Measurements from ENCODE around the gene TCF7.
"Not testable (repeated sequence)": the region's sequence is repeated elsewhere in the genome, so short reads cannot be mapped to it uniquely, and the experiment has no call there.

Gene TCF7

GRCh38 chr5:134142806-134143205 lies 28.3 kb downstream of the TCF7 start:
- no peak for DNase-seq (ENCODE audit: low read depth in 2 of 3, low spot score in 2 of 3)

- DNase-seq (ENCODE audit: low read depth in 2 of 3, low spot score in 2 of 3), result no peak
Observed at GRCh38 chr5:134143431-134143830, 28.9 kb downstream of the TCF7 start.

DNA sequence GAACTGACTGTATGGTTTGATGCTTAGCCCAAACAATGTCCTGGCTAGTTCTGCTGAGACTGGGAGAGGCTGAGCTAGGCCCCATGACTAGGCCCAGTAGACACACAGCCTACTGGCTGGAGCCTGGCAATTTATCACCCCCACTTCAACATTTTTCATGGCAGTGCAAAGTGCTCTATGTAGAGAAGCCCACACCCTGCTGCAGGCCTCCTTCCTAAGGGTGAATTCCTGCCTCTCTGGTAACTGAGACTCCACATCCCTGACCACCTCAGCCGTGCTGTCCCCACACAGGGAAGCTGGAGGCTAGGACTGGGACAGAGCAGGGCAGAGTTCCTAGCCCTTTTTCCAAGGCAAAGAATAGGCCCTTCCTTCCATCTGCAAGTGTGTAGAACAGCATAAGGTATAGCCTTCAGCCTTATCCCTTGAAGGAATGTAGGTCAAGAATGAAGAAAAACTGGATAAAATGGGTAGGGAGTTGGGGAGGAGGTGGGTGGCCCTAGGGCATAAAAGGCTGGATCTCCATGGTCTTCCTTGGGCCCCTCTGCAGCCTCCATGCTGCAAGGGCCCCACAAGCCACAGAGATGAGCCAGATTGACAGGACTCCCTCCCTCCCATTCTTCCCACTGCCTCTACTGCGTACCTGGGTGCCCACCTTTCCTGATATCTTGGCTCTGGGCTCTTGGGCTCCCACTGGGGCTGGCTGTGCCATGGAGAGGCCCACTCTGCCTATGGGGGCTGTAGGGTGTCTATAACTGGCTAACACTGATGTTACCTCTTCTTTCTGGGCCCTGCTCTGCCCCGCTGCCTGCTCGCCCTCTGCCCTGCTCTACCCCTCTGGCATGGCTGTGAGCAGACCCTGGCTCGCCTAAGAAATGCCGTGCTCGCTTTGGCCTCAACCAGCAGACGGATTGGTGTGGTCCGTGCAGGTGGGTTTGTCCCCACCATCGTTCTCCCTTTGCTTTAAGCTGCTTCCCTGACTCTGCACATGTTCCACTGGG lies 29.8 kb downstream of the TCF7 start:
- no peak for DNase-seq (ENCODE audit: low read depth in 2 of 3, low spot score in 2 of 3)

GRCh38 chr5:134145041-134145757 lies 30.7 kb downstream of the TCF7 start:
- DNase-seq (ENCODE audit: low read depth in 2 of 3, low spot score in 2 of 3), result no peak

GRCh38 chr5:134145779-134146581 lies 31.5 kb downstream of the TCF7 start:
- peak in 2 of 3 experiments; percentile 57 to 82 for DNase-seq (ENCODE audit: low read depth in 2 of 3, low spot score in 2 of 3)

DNA sequence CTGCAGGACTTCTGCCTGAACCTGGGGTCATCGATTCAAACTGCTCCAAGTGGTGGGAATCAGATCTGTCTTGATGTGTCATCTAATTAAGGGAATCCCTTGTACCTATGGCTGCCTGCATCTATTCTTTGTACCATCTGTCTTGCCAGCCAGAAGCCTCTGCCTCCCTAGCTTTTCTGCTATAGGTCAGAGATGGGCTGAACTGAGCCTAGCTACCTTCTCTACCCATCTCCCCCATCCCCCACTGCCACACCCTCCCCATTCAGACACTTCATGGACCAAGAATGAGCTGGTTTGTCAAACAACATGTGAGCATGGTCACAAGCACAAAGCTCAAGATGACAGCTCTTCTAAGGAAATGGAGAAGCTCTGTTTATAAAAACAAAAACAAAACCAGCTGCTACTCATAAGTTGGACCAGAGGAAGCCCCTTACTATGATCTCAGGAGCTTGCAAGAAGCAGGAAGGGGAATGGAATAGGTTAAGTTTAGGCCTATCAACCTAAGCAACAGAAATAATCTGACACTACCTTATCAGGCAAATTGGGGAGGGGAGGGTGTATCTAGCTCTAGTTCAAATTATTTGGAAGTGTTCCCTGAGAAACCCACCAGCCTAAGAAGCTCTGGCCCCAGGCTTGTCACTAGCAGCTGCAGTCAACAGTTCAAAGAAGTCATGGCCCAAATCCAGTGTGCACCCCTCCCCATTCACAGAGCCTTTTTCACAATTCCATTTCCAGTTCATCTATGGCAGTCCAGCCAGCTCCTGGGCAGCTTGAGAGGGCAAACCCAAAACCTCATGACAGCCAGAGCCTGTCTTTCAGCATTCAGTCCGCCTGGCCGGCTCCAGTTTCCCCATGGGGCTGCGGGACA lies 32.4 kb downstream of the TCF7 start:
- no peak for DNase-seq (ENCODE audit: low read depth in 2 of 3, low spot score in 2 of 3)

- DNase-seq (ENCODE audit: low read depth in 2 of 3, low spot score in 2 of 3), result no peak
Observed at GRCh38 chr5:134148316-134148715, 33.8 kb downstream of the TCF7 start.

GRCh38 chr5:134148986-134149539 lies 34.6 kb downstream of the TCF7 start:
- DNase-seq (ENCODE audit: low read depth in 2 of 3, low spot score in 2 of 3), result no peak

- no peak for DNase-seq (ENCODE audit: low read depth in 2 of 3, low spot score in 2 of 3)
Observed at GRCh38 chr5:134149571-134150303, 35.3 kb downstream of the TCF7 start.

GRCh38 chr5:134151723-134152122 lies 37.2 kb downstream of the TCF7 start:
- no peak for DNase-seq (ENCODE audit: low read depth in 2 of 3, low spot score in 2 of 3)

- DNase-seq (ENCODE audit: low read depth in 2 of 3, low spot score in 2 of 3), result not testable (repeated sequence)
Observed at GRCh38 chr5:134152173-134152832, 37.8 kb downstream of the TCF7 start.

DNA sequence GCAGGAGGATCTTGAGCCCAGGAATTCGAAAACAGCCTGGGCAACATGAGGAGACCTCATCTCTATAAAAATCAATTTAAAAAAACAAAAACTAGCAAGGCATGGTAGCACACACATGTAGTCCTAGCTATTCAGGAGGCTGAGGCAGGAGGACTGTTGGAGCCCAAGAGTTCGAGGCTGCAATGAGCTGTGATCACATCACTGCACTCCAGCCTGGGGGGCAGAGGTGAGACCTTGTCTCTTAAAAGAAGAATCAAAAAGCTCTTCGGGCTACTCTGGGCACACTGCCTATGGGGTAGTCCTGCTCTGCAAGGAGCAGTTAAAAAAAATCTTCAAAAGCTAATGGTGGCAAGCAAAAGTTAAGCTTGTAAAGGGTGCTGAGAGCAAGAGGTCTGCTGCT lies 38.8 kb downstream of the TCF7 start:
- no peak for DNase-seq (ENCODE audit: low read depth in 2 of 3, low spot score in 2 of 3)

DNA sequence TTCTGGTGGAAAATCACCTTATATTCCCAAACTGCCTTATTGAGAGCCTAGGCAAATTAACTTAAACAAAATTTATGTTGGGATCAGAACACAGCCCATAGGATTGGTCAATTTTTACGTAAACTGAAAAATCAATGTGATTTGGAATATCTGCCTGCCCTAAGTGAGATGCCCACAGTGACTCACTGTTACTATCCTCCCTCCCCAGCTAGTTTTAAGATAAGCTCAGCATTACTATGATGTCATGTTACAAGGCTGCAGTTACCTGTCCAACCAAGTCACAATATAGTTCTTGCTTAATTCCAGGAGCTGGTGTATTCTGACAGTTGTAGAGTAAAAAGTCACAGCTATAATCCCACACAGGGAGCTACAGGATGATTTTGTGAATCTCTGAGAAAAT lies 39.2 kb downstream of the TCF7 start:
- DNase-seq (ENCODE audit: low read depth in 2 of 3, low spot score in 2 of 3), result no peak

- no peak for DNase-seq (ENCODE audit: low read depth in 2 of 3, low spot score in 2 of 3)
Observed at GRCh38 chr5:134161513-134162395, 47.3 kb downstream of the TCF7 start.

- DNase-seq (ENCODE audit: low read depth in 2 of 3, low spot score in 2 of 3), result no peak
Observed at GRCh38 chr5:134162592-134162991, 48.1 kb downstream of the TCF7 start.

DNA sequence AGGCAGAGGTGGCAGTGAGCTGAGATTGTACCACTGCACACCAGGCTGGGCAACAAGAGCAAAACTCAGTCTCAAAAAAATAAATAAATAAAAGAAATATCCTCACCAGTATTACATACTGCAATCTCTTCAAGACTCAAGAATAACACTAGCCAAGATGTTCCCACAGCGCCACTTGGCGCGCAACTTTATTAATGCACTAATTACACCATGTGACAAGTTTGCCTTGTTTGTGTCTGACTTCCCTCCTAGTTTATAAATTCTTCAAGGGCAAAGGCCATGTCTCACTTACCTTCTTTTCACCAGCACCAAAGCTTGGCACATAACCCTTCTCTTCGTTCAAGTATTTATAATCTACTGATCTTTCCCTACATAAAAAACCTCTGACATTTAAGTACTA lies 57.5 kb downstream of the TCF7 start:
- no peak for DNase-seq (ENCODE audit: low read depth in 2 of 3, low spot score in 2 of 3)

DNA sequence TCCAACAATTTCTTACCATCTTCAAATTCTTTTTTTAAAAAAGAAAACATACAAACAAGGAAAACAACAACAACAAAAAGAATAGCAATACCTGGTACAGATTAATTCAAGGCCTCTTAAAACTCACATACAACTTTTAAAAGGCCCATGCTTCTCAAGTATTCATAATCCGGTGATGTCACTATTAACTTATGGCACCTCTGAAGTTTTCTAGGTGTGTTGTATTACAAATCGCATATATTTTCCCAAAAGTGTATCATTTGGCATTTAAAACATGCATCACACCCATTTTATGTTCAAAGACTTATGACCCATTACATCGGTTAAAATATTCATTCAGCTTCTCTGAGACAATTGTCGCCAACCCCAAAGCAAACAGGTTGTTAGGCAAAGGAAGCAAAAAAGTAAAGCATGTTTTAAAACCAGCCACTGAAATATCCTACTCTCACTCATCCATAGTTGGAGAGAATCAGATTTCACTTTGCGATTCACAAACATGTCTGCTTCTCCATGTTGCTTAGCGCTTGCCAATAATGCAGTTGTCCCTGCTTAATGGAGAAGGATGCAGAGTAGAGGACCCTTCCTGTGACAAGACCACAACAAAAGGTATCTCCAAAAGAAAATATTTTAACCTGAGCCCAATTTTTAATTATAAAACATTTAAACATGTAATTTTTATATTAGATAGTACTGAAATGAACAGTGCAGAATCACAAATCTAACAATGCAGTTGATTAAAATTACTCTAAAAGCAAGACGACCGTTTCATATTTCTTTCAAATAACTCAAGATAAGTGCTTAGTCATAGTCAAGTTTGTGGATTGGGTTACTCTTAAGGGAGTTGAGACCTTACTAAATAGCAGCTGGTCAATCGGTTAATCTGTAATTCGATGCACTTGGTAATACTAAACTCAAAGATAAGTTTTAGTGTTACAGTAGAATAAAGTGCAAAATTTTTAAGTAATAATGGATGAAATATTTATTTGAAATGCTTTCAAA lies 60.7 kb downstream of the TCF7 start:
- no peak for DNase-seq (ENCODE audit: low read depth in 2 of 3, low spot score in 2 of 3)

All from activated CD8-positive, alpha-beta memory T cell treated with anti-CD3 and anti-CD28 coated beads for 48 hours (primary cell).